ENCODE data around the gene ACOT2.

Gene ACOT2

DNA sequence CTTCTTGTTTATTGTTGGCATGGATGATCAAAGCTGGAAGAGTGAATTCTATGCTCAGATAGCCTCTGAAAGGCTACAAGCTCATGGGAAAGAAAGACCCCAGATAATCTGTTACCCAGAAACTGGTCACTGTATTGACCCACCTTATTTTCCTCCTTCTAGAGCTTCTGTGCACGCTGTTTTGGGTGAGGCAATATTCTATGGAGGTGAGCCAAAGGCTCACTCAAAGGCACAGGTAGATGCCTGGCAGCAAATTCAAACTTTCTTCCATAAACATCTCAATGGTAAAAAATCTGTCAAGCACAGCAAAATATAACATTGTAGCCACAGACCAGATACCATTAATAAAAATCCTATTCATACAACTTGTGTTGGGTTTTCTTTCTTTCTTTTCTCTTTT, 50.5 kb downstream of the ACOT2 start:
- DNase-seq (ENCODE audit: extremely low spot score): no peak
- ChIA-PET POLR2A (interaction anchor here (1.9 kb wide), 1 partner anchor 51 kb away, joined by 5 read pairs; the partner anchor contains the start of gene ACOT2), CTCF (interaction anchor here (0.8 to 1.1 kb wide), 2 partner anchors 14 to 48 kb away, joined by 3 to 4 read pairs; no protein-coding TSS in a partner anchor)
- TF ChIP-seq TARDBP (IDR thresholded peaks at IDR 0.05) (no peak), ELF4 (IDR thresholded peaks at IDR 0.05) (no peak)

GRCh38 chr14:73620268-73620667, 51.3 kb downstream of the ACOT2 start:
- TF ChIP-seq SP1 (IDR thresholded peaks at IDR 0.05): no peak
- no peak for TF ChIP-seq L3MBTL2 (conservative IDR thresholded peaks at IDR 0.05)
- no peak for TF ChIP-seq FOXA1 (IDR thresholded peaks at IDR 0.05)
- TF ChIP-seq BHLHE40 (IDR thresholded peaks at IDR 0.05; ENCODE audit: borderline replicate concordance): no peak
- TF ChIP-seq ARNT (IDR thresholded peaks at IDR 0.05): no peak
- TF ChIP-seq TARDBP (IDR thresholded peaks at IDR 0.05): no peak
- no peak for TF ChIP-seq SUZ12 (IDR thresholded peaks at IDR 0.05)
- no peak for TF ChIP-seq FOXM1 (IDR thresholded peaks at IDR 0.05; ENCODE audit: borderline replicate concordance)
- TF ChIP-seq, protein P1, sequence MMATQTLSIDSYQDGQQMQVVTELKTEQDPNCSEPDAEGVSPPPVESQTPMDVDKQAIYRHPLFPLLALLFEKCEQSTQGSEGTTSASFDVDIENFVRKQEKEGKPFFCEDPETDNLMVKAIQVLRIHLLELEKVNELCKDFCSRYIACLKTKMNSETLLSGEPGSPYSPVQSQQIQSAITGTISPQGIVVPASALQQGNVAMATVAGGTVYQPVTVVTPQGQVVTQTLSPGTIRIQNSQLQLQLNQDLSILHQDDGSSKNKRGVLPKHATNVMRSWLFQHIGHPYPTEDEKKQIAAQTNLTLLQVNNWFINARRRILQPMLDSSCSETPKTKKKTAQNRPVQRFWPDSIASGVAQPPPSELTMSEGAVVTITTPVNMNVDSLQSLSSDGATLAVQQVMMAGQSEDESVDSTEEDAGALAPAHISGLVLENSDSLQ (IDR thresholded peaks at IDR 0.05): no peak
- no peak for TF ChIP-seq HDGF (IDR thresholded peaks at IDR 0.05; ENCODE audit: borderline replicate concordance)
- TF ChIP-seq ZNF384 (IDR thresholded peaks at IDR 0.05): no peak
- TF ChIP-seq ELF4 (IDR thresholded peaks at IDR 0.05): no peak
- TF ChIP-seq FOXK2 (IDR thresholded peaks at IDR 0.05): no peak
- no peak for TF ChIP-seq CTBP1 (IDR thresholded peaks at IDR 0.05; ENCODE audit: borderline replicate concordance)
- no peak for TF ChIP-seq NFRKB (IDR thresholded peaks at IDR 0.05)
- TF ChIP-seq LEF1 (IDR thresholded peaks at IDR 0.05; ENCODE audit: borderline replicate concordance): no peak
- CTCF ChIA-PET: no interaction called here
- no peak for DNase-seq (ENCODE audit: extremely low spot score)
- POLR2A ChIA-PET: interaction anchor here (1.9 kb wide), 1 partner anchor 51 kb away, joined by 5 read pairs; the partner anchor contains the start of gene ACOT2

DNA sequence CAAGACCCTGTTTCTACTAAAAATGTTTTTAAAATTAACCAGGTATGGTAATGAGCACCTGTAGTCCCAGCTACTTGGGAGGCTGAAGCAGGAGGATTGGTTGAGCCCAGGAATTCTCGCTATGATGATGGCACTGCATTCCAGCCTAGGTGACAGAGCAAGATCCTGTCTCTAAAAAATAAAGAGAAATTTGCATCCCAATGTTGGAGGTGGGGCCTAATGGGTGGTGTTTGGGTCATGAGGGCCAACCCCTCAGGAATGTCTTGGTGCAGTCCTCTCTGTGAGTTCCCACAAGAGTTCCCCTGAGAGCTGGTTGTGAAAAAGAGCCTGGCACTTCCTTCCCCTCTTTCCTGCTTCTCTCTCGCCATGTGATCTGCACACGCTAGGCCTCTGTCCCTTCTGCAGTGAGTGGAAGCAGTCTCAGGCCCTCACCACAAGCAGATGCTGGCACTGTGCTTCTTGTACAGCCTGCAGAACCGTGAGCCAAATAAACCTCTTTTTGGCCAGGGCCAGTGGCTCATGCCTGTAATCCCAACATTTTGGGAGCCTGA, 54.6 kb downstream of the ACOT2 start:
- DNase-seq (ENCODE audit: extremely low spot score): no peak
- POLR2A ChIA-PET: no interaction called here
- no peak for TF ChIP-seq BHLHE40 (IDR thresholded peaks at IDR 0.05; ENCODE audit: borderline replicate concordance)
- TF ChIP-seq LEF1 (IDR thresholded peaks at IDR 0.05; ENCODE audit: borderline replicate concordance): no peak
- TF ChIP-seq SP1 (IDR thresholded peaks at IDR 0.05): no peak
- TF ChIP-seq L3MBTL2 (conservative IDR thresholded peaks at IDR 0.05): no peak
- no peak for TF ChIP-seq ARNT (IDR thresholded peaks at IDR 0.05)
- TF ChIP-seq HDGF (IDR thresholded peaks at IDR 0.05; ENCODE audit: borderline replicate concordance): no peak
- no peak for TF ChIP-seq FOXM1 (IDR thresholded peaks at IDR 0.05; ENCODE audit: borderline replicate concordance)
- CTCF ChIA-PET: no interaction called here
